ENCODE measurements around the gene STARD10. TPM values are rescaled to one million over a fixed set of nuclear protein-coding genes. Genes with fewer than 3 reads are reported as not detected.
A peak's percentile ranks its signal among the peaks of the same experiment; 100 is the strongest.

The STARD10 gene
- total and polyA plus RNA-seq, 9 of the 15 experiments (the other 6 are each of a cell fraction or from before 2014, with no cell fraction given): 0.15 to 52.9 (median 32.3) TPM

DNA sequence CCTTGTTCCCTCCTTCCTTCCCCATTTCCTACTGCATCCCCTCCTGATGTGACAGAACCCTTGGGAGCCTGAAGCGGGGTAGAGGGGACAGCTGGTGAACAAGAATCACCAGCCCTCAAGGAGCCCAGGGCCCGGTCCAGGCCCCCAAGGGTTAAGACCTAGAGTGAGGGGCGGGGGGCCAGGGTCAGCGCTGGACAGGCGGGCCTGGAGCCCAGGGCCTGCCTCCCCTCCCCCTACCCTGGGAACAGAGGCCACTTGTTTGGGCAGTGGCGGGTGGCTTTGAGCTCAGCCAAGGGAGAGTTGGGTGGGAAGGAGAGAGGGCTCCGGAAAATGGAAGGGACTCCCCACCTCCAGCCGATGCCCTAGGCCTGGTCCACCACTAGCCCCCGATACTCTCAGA lies 43.8 kb downstream of the STARD10 start:
- ATAC-seq (no peak), DNase-seq (ENCODE audit: extremely low read depth in 1 of 4, low spot score in 3 of 4) (no peak), FAIRE-seq (no peak)
- Histone ChIP-seq H4K20me1 (replicated peaks; ENCODE audit: control insufficient read depth, insufficient read depth, low read length) (peaks cover 10% of the 10 kb centered on the region), H3K4me1 (replicated peaks in 1 of 2; ENCODE audit: control insufficient read depth in 2 of 2, insufficient read depth in 2 of 2, low read length in 2 of 2) (peaks cover 40 to 75% of the 10 kb centered on the region in 2 experiments), H3K79me2 (ENCODE audit: control insufficient read depth, insufficient read depth, low read length) (peaks cover 62% of the 10 kb centered on the region), H3K9me1 (ENCODE audit: control insufficient read depth, insufficient read depth, low read length) (peaks cover 5% of the 10 kb centered on the region), H3K27ac (ENCODE audit: extremely low read depth, low read depth, low read length) (no peak overlapping the region), H2AFZ (ENCODE audit: low read depth, low read length) (no peak overlapping the region), H3K4me3 (no peak overlapping the region), H3K4me2 (ENCODE audit: insufficient read depth, low read length) (no peak overlapping the region), H3K9me3 (replicated peaks; ENCODE audit: control insufficient read depth, insufficient read depth, low read depth, low read length) (no peaks in the 10 kb centered on the region), H3K9ac (ENCODE audit: insufficient read depth in 1 of 2, low read depth in 2 of 2, low read length in 2 of 2) (peak overlapping the region in 1 of 2 experiments; percentile 94; a peak in 2 of 4 replicates), H3K27me3 (ENCODE audit: control insufficient read depth in 2 of 2, insufficient read depth in 2 of 2, low read length in 2 of 2) (no peaks in the 10 kb centered on the region), H3K36me3 (ENCODE audit: control insufficient read depth, insufficient read depth, low read length) (peaks cover 15% of the 10 kb centered on the region; the same call in 1 of the 3 replicates)
- ChIA-PET CTCF (ENCODE audit: low intra/inter-chr PET ratio) (no interaction called here), POLR2A (interaction anchor here (1.0 to 1.3 kb wide), 3 partner anchors 9 to 26 kb away, joined by 3 to 4 read pairs (median 3); no protein-coding TSS in a partner anchor)
- WGBS (ENCODE audit: insufficient coverage, low coverage, missing lambda C conversion rate): 74% methylated on average over 5 of the region's 9 CpGs
- in situ Hi-C loops (cut with MboI): no loop called here
- TF ChIP-seq NFATC3 (IDR thresholded peaks at IDR 0.05) (no peak), RBFOX2 (IDR thresholded peaks at IDR 0.05; ENCODE audit: low read depth, low read length) (0 out of 2 replicates have a peak, but pooled peaks have one; percentile 10)
- intact Hi-C loops (cut with micrococcal nuclease): no loop called here
- no TSS peak for BruUV-seq (replicated peaks)

DNA sequence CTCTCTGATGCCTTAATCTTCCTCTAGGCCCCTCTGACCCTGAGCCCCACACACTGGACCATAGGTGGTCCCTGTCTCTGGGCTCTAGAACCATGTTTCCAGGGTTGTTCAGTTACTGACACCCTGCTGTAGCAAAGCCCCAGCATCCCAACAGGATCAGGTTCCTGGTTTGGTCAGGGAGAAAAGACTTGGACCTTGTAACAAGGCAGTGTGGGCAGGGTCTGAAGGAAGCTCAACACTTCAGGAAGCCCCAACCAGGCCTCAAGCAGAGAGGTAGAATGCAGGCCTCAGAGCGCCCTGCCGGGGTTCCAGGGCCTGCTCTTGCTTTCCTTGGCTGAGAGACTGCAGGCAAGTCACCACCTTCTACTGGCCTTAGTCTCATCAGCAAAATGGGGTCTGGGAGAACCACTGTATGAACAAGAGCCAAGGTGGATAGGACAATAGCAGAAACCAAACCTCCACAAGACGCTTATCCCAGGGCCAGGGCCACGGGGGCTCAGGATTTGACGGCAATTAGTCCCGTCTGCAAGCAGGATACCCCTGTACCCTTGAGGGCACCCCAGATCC lies 46.5 kb downstream of the STARD10 start:
- no peak overlapping the region for H3K4me3 ChIP-seq
- no peak for ATAC-seq
- in situ Hi-C loops (cut with MboI) (no loop called here), intact Hi-C loops (cut with micrococcal nuclease) (no loop called here)
- no TSS peak for BruUV-seq (replicated peaks)
- ChIA-PET CTCF (ENCODE audit: low intra/inter-chr PET ratio) (no interaction called here), POLR2A (interaction anchor here (0.9 kb wide), 1 partner anchor 11 kb away, joined by 3 read pairs; no protein-coding TSS in a partner anchor)
- peaks cover 12% of the 10 kb centered on the region for H4K20me1 ChIP-seq (replicated peaks; ENCODE audit: control insufficient read depth, insufficient read depth, low read length)
- no peak overlapping the region for H3K27ac ChIP-seq (ENCODE audit: extremely low read depth, low read depth, low read length)
- H3K36me3 ChIP-seq (ENCODE audit: control insufficient read depth, insufficient read depth, low read length): peaks cover 23% of the 10 kb centered on the region; the same call in 2 of the 3 replicates
- H3K79me2 ChIP-seq (ENCODE audit: control insufficient read depth, insufficient read depth, low read length): peaks cover 87% of the 10 kb centered on the region
- WGBS (ENCODE audit: insufficient coverage, low coverage, missing lambda C conversion rate): 89% methylated on average over 6 of the region's 6 CpGs
- no peak overlapping the region for H3K4me2 ChIP-seq (ENCODE audit: insufficient read depth, low read length)
- H2AFZ ChIP-seq (ENCODE audit: low read depth, low read length): no peak overlapping the region
- FAIRE-seq: no peak
- no peaks in the 10 kb centered on the region for H3K27me3 ChIP-seq (ENCODE audit: control insufficient read depth in 2 of 2, insufficient read depth in 2 of 2, low read length in 2 of 2)
- peak overlapping the region in 1 of 2 experiments; percentile 69; a peak in 2 of 4 replicates for H3K9ac ChIP-seq (ENCODE audit: insufficient read depth in 1 of 2, low read depth in 2 of 2, low read length in 2 of 2)
- H3K4me1 ChIP-seq (replicated peaks in 1 of 2; ENCODE audit: control insufficient read depth in 2 of 2, insufficient read depth in 2 of 2, low read length in 2 of 2): peaks cover 58 to 79% of the 10 kb centered on the region in 2 experiments
- peaks cover 16% of the 10 kb centered on the region for H3K9me1 ChIP-seq (ENCODE audit: control insufficient read depth, insufficient read depth, low read length)
- no peaks in the 10 kb centered on the region for H3K9me3 ChIP-seq (replicated peaks; ENCODE audit: control insufficient read depth, insufficient read depth, low read depth, low read length)
- no peak for DNase-seq (ENCODE audit: extremely low read depth in 1 of 4, low spot score in 3 of 4)
- TF ChIP-seq KAT7 (CRISPR knock-in tag; IDR thresholded peaks at IDR 0.05; ENCODE audit: borderline replicate concordance): no peak
- TF ChIP-seq, protein P1, sequence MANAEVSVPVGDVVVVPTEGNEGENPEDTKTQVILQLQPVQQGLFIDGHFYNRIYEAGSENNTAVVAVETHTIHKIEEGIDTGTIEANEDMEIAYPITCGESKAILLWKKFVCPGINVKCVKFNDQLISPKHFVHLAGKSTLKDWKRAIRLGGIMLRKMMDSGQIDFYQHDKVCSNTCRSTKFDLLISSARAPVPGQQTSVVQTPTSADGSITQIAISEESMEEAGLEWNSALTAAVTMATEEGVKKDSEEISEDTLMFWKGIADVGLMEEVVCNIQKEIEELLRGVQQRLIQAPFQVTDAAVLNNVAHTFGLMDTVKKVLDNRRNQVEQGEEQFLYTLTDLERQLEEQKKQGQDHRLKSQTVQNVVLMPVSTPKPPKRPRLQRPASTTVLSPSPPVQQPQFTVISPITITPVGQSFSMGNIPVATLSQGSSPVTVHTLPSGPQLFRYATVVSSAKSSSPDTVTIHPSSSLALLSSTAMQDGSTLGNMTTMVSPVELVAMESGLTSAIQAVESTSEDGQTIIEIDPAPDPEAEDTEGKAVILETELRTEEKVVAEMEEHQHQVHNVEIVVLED (CRISPR knock-in tag; IDR thresholded peaks at IDR 0.05): no peak
- no peak for TF ChIP-seq ZFP30 (CRISPR knock-in tag; IDR thresholded peaks at IDR 0.05; ENCODE audit: borderline replicate concordance)
- TF ChIP-seq STAT5A (IDR thresholded peaks at IDR 0.05; ENCODE audit: borderline replicate concordance, low read length): no peak
- no peak for TF ChIP-seq OTX1 (CRISPR knock-in tag; IDR thresholded peaks at IDR 0.05)
- no peak for TF ChIP-seq C11orf30 (IDR thresholded peaks at IDR 0.05; ENCODE audit: low read depth)
- TF ChIP-seq KDM5B (IDR thresholded peaks at IDR 0.05; ENCODE audit: insufficient replicate concordance, low read depth, low read length): no peak
- TF ChIP-seq POLR2B (IDR thresholded peaks at IDR 0.05; ENCODE audit: low read depth, partially characterized antibody): no peak
- TF ChIP-seq TRIM24 (IDR thresholded peaks at IDR 0.05): no peak
- TF ChIP-seq, protein P2, sequence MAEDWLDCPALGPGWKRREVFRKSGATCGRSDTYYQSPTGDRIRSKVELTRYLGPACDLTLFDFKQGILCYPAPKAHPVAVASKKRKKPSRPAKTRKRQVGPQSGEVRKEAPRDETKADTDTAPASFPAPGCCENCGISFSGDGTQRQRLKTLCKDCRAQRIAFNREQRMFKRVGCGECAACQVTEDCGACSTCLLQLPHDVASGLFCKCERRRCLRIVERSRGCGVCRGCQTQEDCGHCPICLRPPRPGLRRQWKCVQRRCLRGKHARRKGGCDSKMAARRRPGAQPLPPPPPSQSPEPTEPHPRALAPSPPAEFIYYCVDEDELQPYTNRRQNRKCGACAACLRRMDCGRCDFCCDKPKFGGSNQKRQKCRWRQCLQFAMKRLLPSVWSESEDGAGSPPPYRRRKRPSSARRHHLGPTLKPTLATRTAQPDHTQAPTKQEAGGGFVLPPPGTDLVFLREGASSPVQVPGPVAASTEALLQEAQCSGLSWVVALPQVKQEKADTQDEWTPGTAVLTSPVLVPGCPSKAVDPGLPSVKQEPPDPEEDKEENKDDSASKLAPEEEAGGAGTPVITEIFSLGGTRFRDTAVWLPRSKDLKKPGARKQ (CRISPR knock-in tag; IDR thresholded peaks at IDR 0.05): no peak
- TF ChIP-seq EGR1 (conservative IDR thresholded peaks at IDR 0.05): no peak
- no peak for TF ChIP-seq ZNF143 (CRISPR knock-in tag; IDR thresholded peaks at IDR 0.05)

Measured in K562 (cell line).